Keratinocyte (primary cell): Measurements from ENCODE around the gene ZC3H4.

ENCODE experiments used
- EZH2 ChIP-seq: IDR thresholded peaks from one replicate; pipeline ENCODE4 v1.6.1; 2012; ENCODE audit warnings: inconsistent platforms, mild to moderate bottlenecking, low read length, moderate library complexity
- TF ChIP-seq, protein P1 (sequence below), 3 experiments: IDR thresholded peaks in 1 of 3; conservative IDR thresholded peaks in 1 of 3; optimal IDR thresholded peaks in 1 of 3; 2 replicates in 2 of 3; 3 replicates in 1 of 3; pipeline versions ENCODE3 to v1.5.1; 2011; ENCODE audit warnings: low read length in 3 of 3, mild to moderate bottlenecking in 3 of 3, moderate library complexity in 2 of 3, control low read depth in 1 of 3, inconsistent platforms in 1 of 3; ENCODE audit not compliant: insufficient read depth in 2 of 3; ENCODE audit errors: extremely low read depth in 1 of 3

DNA sequence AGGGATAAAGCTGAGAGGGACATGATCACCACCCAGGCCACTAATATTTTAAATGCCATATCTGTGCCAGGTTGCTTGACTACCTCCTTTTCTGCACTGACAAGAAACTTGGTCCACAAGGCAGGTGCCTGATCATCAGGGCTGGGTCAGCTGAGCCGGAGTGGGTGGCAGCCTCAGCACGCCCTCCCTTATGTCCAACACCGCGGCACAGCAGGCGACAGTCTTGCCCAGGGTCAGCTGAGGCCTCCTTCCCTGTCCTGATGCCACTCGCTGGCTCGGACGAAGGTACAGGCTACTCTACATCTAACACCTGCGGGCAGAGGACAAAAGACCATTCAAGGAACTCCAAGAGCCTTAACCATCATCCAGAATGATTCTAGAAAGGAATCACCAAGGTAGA lies 16.9 kb downstream of the ZC3H4 start:
- TF ChIP-seq, protein P1, sequence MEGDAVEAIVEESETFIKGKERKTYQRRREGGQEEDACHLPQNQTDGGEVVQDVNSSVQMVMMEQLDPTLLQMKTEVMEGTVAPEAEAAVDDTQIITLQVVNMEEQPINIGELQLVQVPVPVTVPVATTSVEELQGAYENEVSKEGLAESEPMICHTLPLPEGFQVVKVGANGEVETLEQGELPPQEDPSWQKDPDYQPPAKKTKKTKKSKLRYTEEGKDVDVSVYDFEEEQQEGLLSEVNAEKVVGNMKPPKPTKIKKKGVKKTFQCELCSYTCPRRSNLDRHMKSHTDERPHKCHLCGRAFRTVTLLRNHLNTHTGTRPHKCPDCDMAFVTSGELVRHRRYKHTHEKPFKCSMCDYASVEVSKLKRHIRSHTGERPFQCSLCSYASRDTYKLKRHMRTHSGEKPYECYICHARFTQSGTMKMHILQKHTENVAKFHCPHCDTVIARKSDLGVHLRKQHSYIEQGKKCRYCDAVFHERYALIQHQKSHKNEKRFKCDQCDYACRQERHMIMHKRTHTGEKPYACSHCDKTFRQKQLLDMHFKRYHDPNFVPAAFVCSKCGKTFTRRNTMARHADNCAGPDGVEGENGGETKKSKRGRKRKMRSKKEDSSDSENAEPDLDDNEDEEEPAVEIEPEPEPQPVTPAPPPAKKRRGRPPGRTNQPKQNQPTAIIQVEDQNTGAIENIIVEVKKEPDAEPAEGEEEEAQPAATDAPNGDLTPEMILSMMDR (optimal IDR thresholded peaks at IDR 0.05 in 1 of 3, IDR thresholded peaks at IDR 0.05 in 1 of 3, conservative IDR thresholded peaks at IDR 0.05 in 1 of 3; ENCODE audit: extremely low read depth in 1 of 3, insufficient read depth in 2 of 3, low read length in 3 of 3), result no peak
- no peak for TF ChIP-seq EZH2
